ENCODE measurements around the gene CNTRL.

CNTRL gene

DNA sequence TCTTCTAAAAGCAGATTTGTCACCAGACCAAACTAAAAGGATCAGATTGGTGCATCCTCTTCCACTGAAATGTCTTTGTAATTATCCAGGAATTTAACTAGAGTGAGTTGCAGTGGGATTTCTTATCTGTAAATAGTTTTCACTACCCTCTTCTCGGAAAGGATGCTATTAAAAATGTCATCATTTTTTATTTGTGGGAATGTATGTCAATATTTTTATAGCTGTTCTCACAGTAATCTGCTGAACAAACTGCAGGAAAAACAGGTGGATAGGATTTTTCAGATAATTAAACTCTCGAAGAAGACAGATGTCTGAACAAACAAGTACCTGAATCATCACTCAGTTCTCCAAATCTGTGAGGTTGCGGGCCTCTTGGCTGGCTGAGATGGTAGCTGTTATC, 64.2 kb downstream of the CNTRL start:
- Mint-ChIP-seq H3K4me1 (no peaks in the 10 kb centered on the region), H3K27me3 (ENCODE audit: low read depth, poor library complexity) (no peaks in the 10 kb centered on the region), H3K9me3 (no peaks in the 10 kb centered on the region), H3K27ac (no peak overlapping the region), H3K36me3 (ENCODE audit: low read depth) (peaks cover 49% of the 10 kb centered on the region), H3K4me3 (no peak overlapping the region)
- TF ChIP-seq, protein P1, sequence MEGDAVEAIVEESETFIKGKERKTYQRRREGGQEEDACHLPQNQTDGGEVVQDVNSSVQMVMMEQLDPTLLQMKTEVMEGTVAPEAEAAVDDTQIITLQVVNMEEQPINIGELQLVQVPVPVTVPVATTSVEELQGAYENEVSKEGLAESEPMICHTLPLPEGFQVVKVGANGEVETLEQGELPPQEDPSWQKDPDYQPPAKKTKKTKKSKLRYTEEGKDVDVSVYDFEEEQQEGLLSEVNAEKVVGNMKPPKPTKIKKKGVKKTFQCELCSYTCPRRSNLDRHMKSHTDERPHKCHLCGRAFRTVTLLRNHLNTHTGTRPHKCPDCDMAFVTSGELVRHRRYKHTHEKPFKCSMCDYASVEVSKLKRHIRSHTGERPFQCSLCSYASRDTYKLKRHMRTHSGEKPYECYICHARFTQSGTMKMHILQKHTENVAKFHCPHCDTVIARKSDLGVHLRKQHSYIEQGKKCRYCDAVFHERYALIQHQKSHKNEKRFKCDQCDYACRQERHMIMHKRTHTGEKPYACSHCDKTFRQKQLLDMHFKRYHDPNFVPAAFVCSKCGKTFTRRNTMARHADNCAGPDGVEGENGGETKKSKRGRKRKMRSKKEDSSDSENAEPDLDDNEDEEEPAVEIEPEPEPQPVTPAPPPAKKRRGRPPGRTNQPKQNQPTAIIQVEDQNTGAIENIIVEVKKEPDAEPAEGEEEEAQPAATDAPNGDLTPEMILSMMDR (IDR thresholded peaks at IDR 0.05), result no peak
- no peak for DNase-seq

GRCh38 chr9:121140162-121140561, 65.4 kb downstream of the CNTRL start:
- TF ChIP-seq, protein P1 (IDR thresholded peaks at IDR 0.05), result no peak
- H3K4me1 Mint-ChIP-seq, result no peaks in the 10 kb centered on the region
- no peak for DNase-seq
- no peaks in the 10 kb centered on the region for H3K9me3 Mint-ChIP-seq
- no peak overlapping the region for H3K4me3 Mint-ChIP-seq
- no peaks in the 10 kb centered on the region for H3K27me3 Mint-ChIP-seq (ENCODE audit: low read depth, poor library complexity)
- no peak overlapping the region for H3K27ac Mint-ChIP-seq
- peaks cover 53% of the 10 kb centered on the region for H3K36me3 Mint-ChIP-seq (ENCODE audit: low read depth)

DNA sequence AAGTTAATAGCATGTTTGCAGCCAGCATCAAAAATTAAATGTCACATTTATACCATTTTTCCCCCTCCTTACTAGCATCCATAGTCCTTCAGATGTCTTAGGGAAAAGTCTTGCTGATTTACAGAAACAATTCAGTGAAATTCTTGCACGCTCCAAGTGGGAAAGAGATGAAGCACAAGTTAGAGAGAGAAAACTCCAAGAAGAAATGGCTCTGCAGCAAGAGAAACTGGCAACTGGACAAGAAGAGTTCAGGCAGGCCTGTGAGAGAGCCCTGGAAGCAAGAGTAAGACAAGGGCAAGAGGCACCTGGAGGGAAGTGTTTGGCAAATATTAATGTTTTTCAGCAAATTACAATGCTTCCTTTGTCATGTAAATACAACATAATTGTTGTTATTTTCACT, 66.6 kb downstream of the CNTRL start:
- no peak for DNase-seq
- Mint-ChIP-seq H3K9me3 (no peaks in the 10 kb centered on the region), H3K27me3 (ENCODE audit: low read depth, poor library complexity) (no peaks in the 10 kb centered on the region), H3K27ac (no peak overlapping the region), H3K4me3 (no peak overlapping the region), H3K36me3 (ENCODE audit: low read depth) (peaks cover 55% of the 10 kb centered on the region), H3K4me1 (no peaks in the 10 kb centered on the region)
- TF ChIP-seq, protein P1 (IDR thresholded peaks at IDR 0.05), result no peak

- no peak for DNase-seq
- no peaks in the 10 kb centered on the region for H3K4me1 Mint-ChIP-seq
- TF ChIP-seq, protein P1 (IDR thresholded peaks at IDR 0.05), result no peak
- no peaks in the 10 kb centered on the region for H3K27me3 Mint-ChIP-seq (ENCODE audit: low read depth, poor library complexity)
- H3K9me3 Mint-ChIP-seq, result no peaks in the 10 kb centered on the region
- no peak overlapping the region for H3K4me3 Mint-ChIP-seq
- H3K36me3 Mint-ChIP-seq (ENCODE audit: low read depth), result peaks cover 59% of the 10 kb centered on the region
- no peak overlapping the region for H3K27ac Mint-ChIP-seq
Observed at GRCh38 chr9:121141706-121142105, 67.0 kb downstream of the CNTRL start.

DNA sequence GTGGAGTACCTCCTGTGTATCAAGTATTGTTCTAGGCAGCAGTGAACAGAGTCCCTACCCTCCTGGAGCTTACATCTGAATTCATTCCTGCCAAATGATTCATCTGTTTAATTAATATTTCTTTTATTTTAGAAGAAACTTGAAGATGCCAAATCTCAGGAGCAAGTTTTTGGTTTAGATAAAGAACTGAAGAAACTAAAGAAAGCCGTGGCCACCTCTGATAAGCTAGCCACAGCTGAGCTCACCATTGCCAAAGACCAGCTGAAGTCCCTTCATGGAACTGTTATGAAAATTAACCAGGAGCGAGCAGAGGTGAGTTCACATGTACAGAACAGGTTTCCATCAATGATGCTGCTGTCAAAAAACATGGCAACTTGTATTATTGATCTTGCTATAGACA, 69.0 kb downstream of the CNTRL start:
- H3K9me3 Mint-ChIP-seq, result no peaks in the 10 kb centered on the region
- H3K4me1 Mint-ChIP-seq, result no peaks in the 10 kb centered on the region
- H3K36me3 Mint-ChIP-seq (ENCODE audit: low read depth), result peaks cover 68% of the 10 kb centered on the region
- no peak overlapping the region for H3K27ac Mint-ChIP-seq
- TF ChIP-seq, protein P1 (IDR thresholded peaks at IDR 0.05), result no peak
- peaks cover 4% of the 10 kb centered on the region for H3K27me3 Mint-ChIP-seq (ENCODE audit: low read depth, poor library complexity)
- H3K4me3 Mint-ChIP-seq, result no peak overlapping the region
- no peak for DNase-seq

DNA sequence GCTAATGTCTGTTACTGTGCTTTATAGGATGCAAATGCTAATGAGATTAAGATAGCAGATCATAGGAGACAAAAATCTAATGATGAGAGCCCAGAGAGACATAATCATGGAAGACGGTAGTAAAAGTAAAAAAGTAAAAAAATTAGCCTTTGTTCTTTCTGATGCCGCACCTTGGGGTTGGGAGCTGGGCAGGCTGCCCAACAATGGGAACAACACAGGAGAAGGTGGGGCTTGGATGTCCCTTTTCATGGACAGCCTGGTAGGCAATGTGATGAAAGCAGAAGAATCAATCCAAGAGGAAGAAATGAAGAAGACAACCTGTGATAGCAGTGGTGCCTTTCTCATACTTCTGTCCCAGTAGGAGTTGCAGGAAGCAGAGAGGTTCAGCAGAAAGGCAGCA, 69.7 kb downstream of the CNTRL start:
- no peak overlapping the region for H3K27ac Mint-ChIP-seq
- H3K36me3 Mint-ChIP-seq (ENCODE audit: low read depth), result peaks cover 73% of the 10 kb centered on the region
- H3K4me3 Mint-ChIP-seq, result no peak overlapping the region

More for the DNA sequence above, 69.7 kb downstream of the CNTRL start:
- H3K9me3 Mint-ChIP-seq, result no peaks in the 10 kb centered on the region
- DNase-seq, result no peak
- no peaks in the 10 kb centered on the region for H3K4me1 Mint-ChIP-seq
- peaks cover 4% of the 10 kb centered on the region for H3K27me3 Mint-ChIP-seq (ENCODE audit: low read depth, poor library complexity)
- TF ChIP-seq, protein P1 (IDR thresholded peaks at IDR 0.05), result no peak

All from nephron progenitor cell (in vitro differentiated cells).